T-cell (primary cell): Measurements from ENCODE around the gene DHRS7B. TPM values are rescaled to one million over a fixed set of nuclear protein-coding genes. Genes with fewer than 3 reads are reported as not detected.

Experiments used
- ATAC-seq, 4 experiments: fragments of 200-7000 bp in 3 of 4; fragments of 150-1000 bp in 1 of 4; cut with Tn5 transposase; replicated peaks in 1 of 4; 1 replicate in 3 of 4; 2 replicates in 1 of 4; pipeline ENCODE4 v1.10.0; 2021; ENCODE audit warnings: moderate library complexity in 3 of 4, mild to moderate bottlenecking in 2 of 4, moderate number of reproducible peaks in 1 of 4
- CTCF ChIA-PET, 2 donors: fragments of 300-600 bp; sonication (Branson Sonifier 250); formaldehyde crosslinking; loops; one replicate each; lab custom pipeline; 2022; ENCODE audit warnings: antibody characterized with exemption in 2 of 2; lab: Charles Lee
- POLR2A ChIA-PET, 2 donors: fragments of 300-600 bp; sonication (Branson Sonifier 250); formaldehyde crosslinking; loops; one replicate each; lab custom pipeline; 2022; ENCODE audit warnings: antibody characterized with exemption in 2 of 2; lab: Charles Lee
- DNase-seq, 35 experiments: peaks; one replicate each; pipeline versions ENCODE4 v3.0.0 to v3.0.0-alpha.2; 2013 to 2023
- H3K27ac ChIP-seq: one replicate; pipeline ENCODE4 v1.5.1; 2013; ENCODE audit warnings: low read length
- H3K27me3 ChIP-seq, 2 experiments: replicated peaks in 1 of 2; 1 replicate in 1 of 2; 2 replicates in 1 of 2; pipeline versions ENCODE4 v1.6.1 to v1.7.0; 2013; ENCODE audit warnings: low read length in 1 of 2, mixed read lengths in 1 of 2; ENCODE audit not compliant: control insufficient read depth in 2 of 2, insufficient read depth in 2 of 2; ENCODE audit errors: extremely low read depth in 1 of 2
- H3K36me3 ChIP-seq, 2 donors: 1 replicate in 1 of 2; 2 replicates in 1 of 2; pipeline versions ENCODE4 v1.6.1 to v1.7.0; 2013; ENCODE audit warnings: low read length in 1 of 2; ENCODE audit not compliant: control insufficient read depth in 2 of 2, insufficient read depth in 1 of 2; ENCODE audit errors: extremely low read depth in 1 of 2
- H3K4me1 ChIP-seq, 2 experiments: 1 replicate in 1 of 2; 2 replicates in 1 of 2; pipeline versions ENCODE4 v1.6.1 to v1.7.0; 2013; ENCODE audit warnings: low read length in 2 of 2, mixed read lengths in 1 of 2; ENCODE audit not compliant: insufficient read depth in 2 of 2, control insufficient read depth in 1 of 2; ENCODE audit errors: extremely low read depth in 1 of 2
- H3K4me3 ChIP-seq, 2 donors: 1 replicate in 1 of 2; 2 replicates in 1 of 2; pipeline versions ENCODE4 v1.5.1 to v1.7.0; 2013; ENCODE audit warnings: mild to moderate bottlenecking in 2 of 2, low read length in 1 of 2, moderate library complexity in 1 of 2; ENCODE audit not compliant: control insufficient read depth in 1 of 2; ENCODE audit errors: extremely low read depth in 1 of 2
- H3K9me3 ChIP-seq: 2 replicates; pipeline ENCODE4 v1.7.0; 2013
- H3K27ac Mint-ChIP-seq, 2 donors: one replicate each; pipeline ENCODE4 v1.8.0; 2020 to 2021; ENCODE audit warnings: mild to moderate bottlenecking in 2 of 2, mixed read lengths in 2 of 2
- H3K27me3 Mint-ChIP-seq, 2 donors: one replicate each; pipeline ENCODE4 v1.8.0; 2021 to 2022; ENCODE audit warnings: mixed read lengths in 2 of 2
- H3K36me3 Mint-ChIP-seq: one replicate; pipeline ENCODE4 v1.8.0; 2021; ENCODE audit warnings: mixed read lengths
- H3K4me1 Mint-ChIP-seq, 3 donors: one replicate each; pipeline ENCODE4 v1.8.0; 2020 to 2022; ENCODE audit warnings: mixed read lengths in 3 of 3, mild to moderate bottlenecking in 1 of 3
- H3K4me3 Mint-ChIP-seq, 3 donors: one replicate each; pipeline ENCODE4 v1.8.0; 2020 to 2022; ENCODE audit warnings: mild to moderate bottlenecking in 3 of 3, mixed read lengths in 3 of 3, moderate library complexity in 3 of 3
- H3K9me3 Mint-ChIP-seq, 3 donors: one replicate each; pipeline ENCODE4 v1.8.0; 2020 to 2022; ENCODE audit warnings: mixed read lengths in 3 of 3
- WGBS: methylation state at CpG from one replicate; pipeline ENCODE4 v1.1.5; 2013; ENCODE audit warnings: missing lambda C conversion rate; ENCODE audit not compliant: insufficient coverage; 5-methylcytosine and 5-hydroxymethylcytosine counted together
- total RNA-seq, 35 experiments: library from RNA in 6 of 35; stranded (reverse) in 6 of 35; fragments of 120-200 nt in 1 of 35; gene quantifications; one replicate each; pipeline versions ENCODE4 v1.2.1 to v1.2.4 and lab custom pipeline; 2013 to 2026

The DHRS7B gene
- total RNA-seq, 5 donors from 2014 or later (not counting 1 experiment from before 2014, with no cell fraction given) = 5.8 to 9.2 (median 8.1) TPM

- H3K27ac ChIP-seq = no peak overlapping the region
- DNase-seq = no peak
- Mint-ChIP-seq H3K27ac (no peak overlapping the region), H3K4me1 (peaks cover 0 to 6% (median 0%) of the 10 kb centered on the region in 3 donors), H3K36me3 (peaks cover 21% of the 10 kb centered on the region), H3K27me3 (no peaks in the 10 kb centered on the region), H3K9me3 (no peaks in the 10 kb centered on the region), H3K4me3 (no peak overlapping the region)
- H3K4me3 ChIP-seq = no peak overlapping the region
- CTCF ChIA-PET = interaction anchor here in 1 of 2 donors (0.6 kb wide), 1 partner anchor 57 kb away, joined by 8 read pairs; no protein-coding TSS in a partner anchor
- no peak for ATAC-seq
- no peaks in the 10 kb centered on the region for H3K9me3 ChIP-seq
- H3K36me3 ChIP-seq = peaks cover 16 to 22% of the 10 kb centered on the region in 2 donors
- H3K4me1 ChIP-seq = no peaks in the 10 kb centered on the region
- no peaks in the 10 kb centered on the region for H3K27me3 ChIP-seq
- POLR2A ChIA-PET = no interaction called here
- 81% methylated on average over 8 of the region's 12 CpGs for WGBS
Measured at GRCh38 chr17:21176773-21177395, 50.1 kb downstream of the DHRS7B start.

GRCh38 chr17:21177401-21177800 is 50.6 kb downstream of the DHRS7B start:
- no peaks in the 10 kb centered on the region for H3K4me1 ChIP-seq
- 100% methylated on average over 3 of the region's 8 CpGs for WGBS
- H3K27ac ChIP-seq = no peak overlapping the region
- H3K9me3 Mint-ChIP-seq = no peaks in the 10 kb centered on the region
- H3K36me3 Mint-ChIP-seq = peaks cover 21% of the 10 kb centered on the region
- ChIA-PET POLR2A (no interaction called here), CTCF (no interaction called here)
- H3K27ac Mint-ChIP-seq = no peak overlapping the region
- no peak for ATAC-seq
- no peaks in the 10 kb centered on the region for H3K27me3 Mint-ChIP-seq
- DNase-seq = no peak
- no peak overlapping the region for H3K4me3 ChIP-seq
- no peaks in the 10 kb centered on the region for H3K27me3 ChIP-seq
- H3K9me3 ChIP-seq = no peaks in the 10 kb centered on the region
- H3K36me3 ChIP-seq = peaks cover 16 to 19% of the 10 kb centered on the region in 2 donors
- peaks cover 0 to 6% (median 0%) of the 10 kb centered on the region in 3 donors for H3K4me1 Mint-ChIP-seq
- H3K4me3 Mint-ChIP-seq = no peak overlapping the region

GRCh38 chr17:21177854-21178600 is 51.3 kb downstream of the DHRS7B start:
- CTCF ChIA-PET = no interaction called here

GRCh38 chr17:21183468-21183867 is 56.7 kb downstream of the DHRS7B start:
- Mint-ChIP-seq H3K36me3 (peaks cover 25% of the 10 kb centered on the region), H3K9me3 (no peaks in the 10 kb centered on the region), H3K4me3 (no peak overlapping the region), H3K27me3 (no peaks in the 10 kb centered on the region), H3K4me1 (peaks cover 0 to 9% (median 3%) of the 10 kb centered on the region in 3 donors), H3K27ac (peak overlapping the region in 1 of 2 donors; percentile 25)
- Histone ChIP-seq H3K4me3 (no peak overlapping the region), H3K4me1 (no peaks in the 10 kb centered on the region), H3K27ac (no peak overlapping the region), H3K27me3 (no peaks in the 10 kb centered on the region), H3K9me3 (no peaks in the 10 kb centered on the region), H3K36me3 (peaks cover 16 to 31% of the 10 kb centered on the region in 2 donors)
- no peak for DNase-seq
- 72% methylated on average over 4 of the region's 5 CpGs for WGBS
- ATAC-seq = no peak
- ChIA-PET POLR2A (interaction anchor here in 1 of 2 donors (0.6 kb wide), 1 partner anchor 50 kb away, joined by 3 read pairs; no protein-coding TSS in a partner anchor), CTCF (no interaction called here)

More at GRCh38 chr17:21177854-21178600, 51.3 kb downstream of the DHRS7B start:
- DNase-seq (peak in 1 of 35 experiments; percentile 9), ATAC-seq (no peak)
- Histone ChIP-seq H3K36me3 (peaks cover 14% of the 10 kb centered on the region in 2 donors), H3K4me3 (no peak overlapping the region), H3K4me1 (no peaks in the 10 kb centered on the region), H3K27ac (no peak overlapping the region), H3K9me3 (no peaks in the 10 kb centered on the region), H3K27me3 (no peaks in the 10 kb centered on the region)
- Mint-ChIP-seq H3K4me3 (no peak overlapping the region), H3K36me3 (peaks cover 19% of the 10 kb centered on the region), H3K27me3 (no peaks in the 10 kb centered on the region), H3K9me3 (no peaks in the 10 kb centered on the region), H3K27ac (no peak overlapping the region), H3K4me1 (peaks cover 0 to 6% (median 3%) of the 10 kb centered on the region in 3 donors)
- POLR2A ChIA-PET = no interaction called here
- 93% methylated on average over 11 of the region's 13 CpGs for WGBS

- H3K4me1 Mint-ChIP-seq = peaks cover 0 to 9% (median 3%) of the 10 kb centered on the region in 3 donors
- Histone ChIP-seq H3K27ac (no peak overlapping the region), H3K9me3 (no peaks in the 10 kb centered on the region), H3K36me3 (peaks cover 16 to 37% of the 10 kb centered on the region in 2 donors), H3K4me3 (no peak overlapping the region), H3K4me1 (no peaks in the 10 kb centered on the region), H3K27me3 (no peaks in the 10 kb centered on the region)
- peaks cover 25% of the 10 kb centered on the region for H3K36me3 Mint-ChIP-seq
- DNase-seq = no peak
- ATAC-seq = no peak
- no peaks in the 10 kb centered on the region for H3K9me3 Mint-ChIP-seq
- ChIA-PET CTCF (interaction anchor here in 1 of 2 donors (1.1 kb wide), 1 partner anchor 65 kb away, joined by 3 read pairs; no protein-coding TSS in a partner anchor), POLR2A (no interaction called here)
- no peaks in the 10 kb centered on the region for H3K27me3 Mint-ChIP-seq
- H3K27ac Mint-ChIP-seq = no peak overlapping the region
- 100% methylated on average over 2 of the region's 3 CpGs for WGBS
- H3K4me3 Mint-ChIP-seq = no peak overlapping the region
Measured at GRCh38 chr17:21184570-21184969, 57.8 kb downstream of the DHRS7B start.

- peaks cover 25% of the 10 kb centered on the region for H3K36me3 Mint-ChIP-seq
- Histone ChIP-seq H3K9me3 (no peaks in the 10 kb centered on the region), H3K4me1 (no peaks in the 10 kb centered on the region), H3K27me3 (no peaks in the 10 kb centered on the region), H3K27ac (no peak overlapping the region), H3K4me3 (no peak overlapping the region), H3K36me3 (peaks cover 12 to 40% of the 10 kb centered on the region in 2 donors)
- ATAC-seq = no peak
- H3K9me3 Mint-ChIP-seq = no peaks in the 10 kb centered on the region
- POLR2A ChIA-PET = no interaction called here
- WGBS = 100% methylated on average over 1 of the region's 1 CpG
- H3K27me3 Mint-ChIP-seq = no peaks in the 10 kb centered on the region
- CTCF ChIA-PET = interaction anchor here in 1 of 2 donors (1.1 kb wide), 1 partner anchor 66 kb away, joined by 3 read pairs; no protein-coding TSS in a partner anchor
- peaks cover 0 to 9% (median 3%) of the 10 kb centered on the region in 3 donors for H3K4me1 Mint-ChIP-seq
- H3K4me3 Mint-ChIP-seq = no peak overlapping the region
- no peak overlapping the region for H3K27ac Mint-ChIP-seq
- no peak for DNase-seq
Measured at GRCh38 chr17:21185061-21185460, 58.3 kb downstream of the DHRS7B start.
